Heart right ventricle (tissue), 16 donors: ENCODE data around the gene TFAM. TPM values are rescaled to one million over a fixed set of nuclear protein-coding genes. Genes with fewer than 3 reads are reported as not detected.

Experiments used
- ATAC-seq, 8 donors: fragments of 200-7000 bp; cut with Tn5 transposase; one replicate each; pipeline ENCODE4 v1.9.1; 2020; ENCODE audit warnings: mild to moderate bottlenecking in 8 of 8, moderate library complexity in 8 of 8, moderate number of reproducible peaks in 1 of 8
- DNase-seq, 2 donors: peaks; one replicate each; pipeline ENCODE4 v3.0.0-alpha.2; 2020
- H3K27ac ChIP-seq, 10 donors: fragments of 200-600 bp; sonication (generic) in 2 of 10; one replicate each; pipeline versions ENCODE4 v1.5.0 to v1.8.0; 2020 to 2022; ENCODE audit warnings: mild to moderate bottlenecking in 3 of 10
- H3K27me3 ChIP-seq, 7 donors: fragments of 200-600 bp; one replicate each; pipeline ENCODE4 v1.8.0; 2021 to 2022; ENCODE audit warnings: mild to moderate bottlenecking in 2 of 7
- H3K36me3 ChIP-seq, 9 donors: fragments of 200-600 bp; sonication (generic) in 1 of 9; one replicate each; pipeline versions ENCODE4 v1.5.0 to v1.8.0; 2020 to 2022; ENCODE audit warnings: mild to moderate bottlenecking in 2 of 9
- H3K4me1 ChIP-seq, 9 donors: fragments of 200-600 bp; sonication (generic) in 1 of 9; one replicate each; pipeline versions ENCODE4 v1.5.0 to v1.8.0; 2020 to 2022; ENCODE audit warnings: mild to moderate bottlenecking in 4 of 9
- H3K4me3 ChIP-seq, 10 donors: fragments of 200-600 bp; sonication (generic) in 2 of 10; one replicate each; pipeline versions ENCODE4 v1.5.0 to v1.8.0; 2020 to 2022; ENCODE audit warnings: mild to moderate bottlenecking in 7 of 10, moderate library complexity in 2 of 10
- H3K9me3 ChIP-seq, 11 donors: fragments of 200-600 bp in 10 of 11; sonication (generic) in 2 of 11; one replicate each; pipeline versions ENCODE4 v1.5.0 to v1.8.0; 2013 to 2022; ENCODE audit warnings: mild to moderate bottlenecking in 2 of 11, control low read depth in 1 of 11, moderate library complexity in 1 of 11
- CTCF ChIP-seq, 9 donors: fragments of 200-600 bp; sonication (generic) in 2 of 9; IDR thresholded peaks; one replicate each; pipeline versions ENCODE4 v1.5.0 to v1.8.0; 2021 to 2022; ENCODE audit warnings: antibody characterized with exemption in 9 of 9, mild to moderate bottlenecking in 5 of 9, moderate library complexity in 1 of 9
- WGBS, 2 donors: extraction: QIAGEN DNeasy Blood & Tissue Kit; methylation state at CpG; one replicate each; pipeline ENCODE4 v1.1.7; 2013; ENCODE audit warnings: inconsistent platforms in 1 of 2; 5-methylcytosine and 5-hydroxymethylcytosine counted together
- intact Hi-C, 10 donors: fragments of 100-400 bp; cut with DNase I; formaldehyde crosslinking; loops; one replicate each; pipeline versions ENCODE4 v1.11.1 to v1.14.2; 2022
- polyA plus RNA-seq, 2 donors: library from polyadenylated mRNA; stranded (reverse); fragments of 200-250 nt; gene quantifications; one replicate each; pipeline ENCODE4 v1.2.3, GENCODE V29; 2013
- total RNA-seq, 10 donors: library from RNA; stranded (reverse); fragmentation: NEBNext Ultra II Directional in 3 of 10; extraction: Animal tissue kit (Norgen Biotek cat#: 25700) in 3 of 10; gene quantifications; one replicate each; pipeline versions ENCODE4 v1.2.1 to v1.2.4, GENCODE V29; 2021 to 2023
- donor health status: Arrhythmogenic right ventricular cardiomyopathy.
- donor health status: ischemic (EF 13 %, LVEDD 7.1; RV severe dilation, severe dysfunction).
- donor health status: healthy with polysubstance abuse.
- donor health status: DM: no; HTN: yes; CAD: no.
- donor health status: DM: no; HTN: no; CAD: no.
- donor health status: ischemic (EF 25% LVEDD 6.9; RV normal size, moderate dysfunction).
- donor health status: ischemic (EF 25% LVEDD 5.7; RV mildly dilated, moderate dysfunction).
- donor health status: healthy.
- donor health status: DM: yes; HTN: yes; CAD: no.
- donor health status: Ischemic cardiomyopathy.
- donor health status: ischemic (EF 35%, LVEDD 5.7; RV mildly dilated, moderate dysfunction).
- donor health status: nonischemic (EF 11% LVEDD 7.7; RV severe dilation, severe dysfunction).
- donor health status: DM: yes; HTN: yes; CAD: no.
- donor health status: PGD.
- donor health status: ischemic (EF 29% LVEDD 5.4; RV normal size, mild dysfunction).
- donor health status: nonischemic (EF 23%, LVEDD 6.1; RV moderate dilation, normal function).

Gene TFAM
- total and polyA plus RNA-seq, 12 donors = 3.8 to 36.5 (median 31.0) TPM

- H3K27me3 ChIP-seq = no peaks in the 10 kb centered on the region
- ATAC-seq (no peak), DNase-seq (no peak)
- H3K4me3 ChIP-seq = no peak overlapping the region
- no peaks in the 10 kb centered on the region for H3K9me3 ChIP-seq
- H3K36me3 ChIP-seq = peaks cover 0 to 81% (median 28%) of the 10 kb centered on the region in 9 donors
- intact Hi-C loops = loop anchor here in 1 of 10 donors (10.0 kb wide), 1 partner anchor 91 kb away; no protein-coding TSS in a partner anchor
- H3K4me1 ChIP-seq = no peaks in the 10 kb centered on the region
- TF ChIP-seq CTCF (IDR thresholded peaks at IDR 0.05) = no peak
- H3K27ac ChIP-seq = no peak overlapping the region
Observed at GRCh38 chr10:58396057-58396456, 10.8 kb downstream of the TFAM start.

- no peaks in the 10 kb centered on the region for H3K9me3 ChIP-seq
- no peak overlapping the region for H3K27ac ChIP-seq
- no peaks in the 10 kb centered on the region for H3K4me1 ChIP-seq
- H3K4me3 ChIP-seq = no peak overlapping the region
- H3K36me3 ChIP-seq = peaks cover 0 to 64% (median 28%) of the 10 kb centered on the region in 9 donors
- 97 to 98% methylated on average over 3 of the region's 3 CpGs for WGBS, 2 donors
- intact Hi-C loops = loop anchor here in 1 of 10 donors (10.0 kb wide), 1 partner anchor 93 kb away; no protein-coding TSS in a partner anchor
- DNase-seq (no peak), ATAC-seq (no peak)
- TF ChIP-seq CTCF (IDR thresholded peaks at IDR 0.05) = no peak
- H3K27me3 ChIP-seq = no peaks in the 10 kb centered on the region
Observed at GRCh38 chr10:58397830-58398229, 12.6 kb downstream of the TFAM start.

GRCh38 chr10:58399410-58399809 is 14.2 kb downstream of the TFAM start:
- no peaks in the 10 kb centered on the region for H3K4me1 ChIP-seq
- no peak for ATAC-seq
- 89 to 92% methylated on average over 4 of the region's 4 CpGs for WGBS, 2 donors
- TF ChIP-seq CTCF (IDR thresholded peaks at IDR 0.05) = no peak
- no peaks in the 10 kb centered on the region for H3K27me3 ChIP-seq
- H3K9me3 ChIP-seq = no peaks in the 10 kb centered on the region
- peaks cover 0 to 48% (median 22%) of the 10 kb centered on the region in 9 donors for H3K36me3 ChIP-seq
- H3K4me3 ChIP-seq = no peak overlapping the region
- H3K27ac ChIP-seq = no peak overlapping the region
- intact Hi-C loops = loop anchor here in 1 of 10 donors (10.0 kb wide), 1 partner anchor 95 kb away; no protein-coding TSS in a partner anchor
- DNase-seq = no peak

GRCh38 chr10:58400609-58401008 is 15.4 kb downstream of the TFAM start:
- intact Hi-C loops = no loop called here
- WGBS, 2 donors = 72 to 84% methylated on average over 1 of the region's 1 CpG
- no peaks in the 10 kb centered on the region for H3K4me1 ChIP-seq
- peaks cover 0 to 36% (median 10%) of the 10 kb centered on the region in 9 donors for H3K36me3 ChIP-seq
- H3K27me3 ChIP-seq = no peaks in the 10 kb centered on the region
- ATAC-seq (no peak), DNase-seq (no peak)
- no peak for TF ChIP-seq CTCF (IDR thresholded peaks at IDR 0.05)
- no peaks in the 10 kb centered on the region for H3K9me3 ChIP-seq
- H3K27ac ChIP-seq = no peak overlapping the region
- no peak overlapping the region for H3K4me3 ChIP-seq
